ENCODE data around the gene SPAG16.

DNA sequence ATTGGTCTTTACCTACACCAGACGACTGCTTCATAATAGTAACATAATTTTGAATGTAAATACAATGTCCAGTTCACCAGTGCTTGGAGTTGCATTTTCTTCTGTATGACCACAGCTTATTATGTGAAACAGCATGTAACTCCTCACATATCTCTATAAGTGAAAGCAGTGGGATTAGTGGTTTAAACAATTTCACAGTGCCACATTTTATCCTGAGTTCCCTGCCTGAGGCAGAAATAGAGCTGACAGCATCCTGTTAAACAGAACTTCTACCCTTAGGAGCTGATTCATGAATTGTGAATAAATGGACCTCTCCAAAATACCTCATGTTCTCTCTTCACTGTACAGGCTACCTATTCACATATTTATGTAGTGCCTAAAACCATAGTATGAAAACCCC is 584.3 kb downstream of the SPAG16 start:
- TF ChIP-seq, protein P1, sequence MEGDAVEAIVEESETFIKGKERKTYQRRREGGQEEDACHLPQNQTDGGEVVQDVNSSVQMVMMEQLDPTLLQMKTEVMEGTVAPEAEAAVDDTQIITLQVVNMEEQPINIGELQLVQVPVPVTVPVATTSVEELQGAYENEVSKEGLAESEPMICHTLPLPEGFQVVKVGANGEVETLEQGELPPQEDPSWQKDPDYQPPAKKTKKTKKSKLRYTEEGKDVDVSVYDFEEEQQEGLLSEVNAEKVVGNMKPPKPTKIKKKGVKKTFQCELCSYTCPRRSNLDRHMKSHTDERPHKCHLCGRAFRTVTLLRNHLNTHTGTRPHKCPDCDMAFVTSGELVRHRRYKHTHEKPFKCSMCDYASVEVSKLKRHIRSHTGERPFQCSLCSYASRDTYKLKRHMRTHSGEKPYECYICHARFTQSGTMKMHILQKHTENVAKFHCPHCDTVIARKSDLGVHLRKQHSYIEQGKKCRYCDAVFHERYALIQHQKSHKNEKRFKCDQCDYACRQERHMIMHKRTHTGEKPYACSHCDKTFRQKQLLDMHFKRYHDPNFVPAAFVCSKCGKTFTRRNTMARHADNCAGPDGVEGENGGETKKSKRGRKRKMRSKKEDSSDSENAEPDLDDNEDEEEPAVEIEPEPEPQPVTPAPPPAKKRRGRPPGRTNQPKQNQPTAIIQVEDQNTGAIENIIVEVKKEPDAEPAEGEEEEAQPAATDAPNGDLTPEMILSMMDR (IDR thresholded peaks at IDR 0.05): no peak
- no peak for TF ChIP-seq POLR2A (IDR thresholded peaks at IDR 0.05)

All from heart left ventricle (tissue), 13 donors.